Activated effector memory CD4-positive, alpha-beta T cell treated with anti-CD3 and anti-CD28 coated beads, Interleukin-2, amount 50 U/mL, for 16 hours (primary cell): ENCODE measurements around the gene ACP6.

Source experiments
- DNase-seq: peaks from one replicate; pipeline ENCODE4 v3.0.0-alpha.2; 2020

ACP6 gene

DNA sequence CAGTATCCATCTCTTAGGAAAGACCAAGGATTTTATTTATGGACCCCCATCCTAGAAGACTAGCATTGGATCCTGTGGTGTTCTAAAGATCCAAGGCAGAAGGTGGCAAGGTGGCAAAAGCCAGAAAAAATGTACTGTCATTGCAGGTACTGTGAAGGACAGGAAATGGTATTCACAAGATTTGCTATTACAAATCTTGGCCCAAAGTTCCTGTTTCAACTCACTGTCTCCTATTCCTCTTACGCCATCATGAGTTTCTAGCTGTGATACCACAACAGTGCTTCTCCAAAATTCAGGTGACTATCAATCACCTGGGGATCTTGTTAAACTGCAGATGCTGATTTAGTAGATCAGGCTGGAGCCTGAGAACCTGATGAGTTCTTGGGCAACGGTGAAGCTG, 21.4 kb downstream of the ACP6 start:
- DNase-seq, result no peak

DNA sequence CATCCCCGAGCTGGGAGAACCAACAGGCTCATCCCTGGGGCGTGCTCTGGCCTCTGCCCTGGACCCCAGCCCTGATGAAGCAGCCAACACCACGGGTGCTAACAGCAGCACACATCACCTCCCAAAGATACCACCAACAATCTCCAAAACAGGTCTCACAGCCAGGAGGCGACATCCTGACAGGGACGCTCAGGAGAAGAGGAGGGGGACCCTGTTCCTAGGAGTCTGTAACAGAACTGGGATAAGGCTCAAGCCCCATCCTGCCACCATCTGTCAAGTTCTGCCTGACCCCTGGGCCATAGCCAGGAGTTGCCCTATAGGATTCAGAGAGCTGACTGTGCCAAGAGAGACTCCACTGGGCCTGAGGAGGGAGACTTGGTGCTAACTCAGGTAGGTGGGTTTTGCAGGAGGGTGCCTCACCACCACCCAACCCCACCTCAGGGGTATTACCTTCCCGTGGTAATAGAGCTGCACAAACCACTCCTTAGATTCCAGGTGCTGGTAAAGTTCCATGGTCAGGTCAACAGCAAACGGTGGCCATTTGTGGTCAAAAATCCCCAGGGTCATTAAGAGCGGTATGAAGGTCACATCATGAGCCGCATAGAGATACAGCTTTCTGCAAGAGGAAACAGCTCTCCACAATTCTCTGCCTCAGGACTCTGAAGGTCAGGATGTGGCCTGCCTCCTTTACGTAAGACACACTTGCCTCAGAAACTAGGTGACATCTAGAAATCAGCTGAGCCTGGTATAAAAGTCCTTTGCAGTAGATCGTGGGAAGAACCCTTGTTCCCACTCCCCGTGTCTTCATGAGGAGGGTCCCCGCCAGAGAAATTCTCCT, 22.3 kb downstream of the ACP6 start:
- no peak for DNase-seq

DNA sequence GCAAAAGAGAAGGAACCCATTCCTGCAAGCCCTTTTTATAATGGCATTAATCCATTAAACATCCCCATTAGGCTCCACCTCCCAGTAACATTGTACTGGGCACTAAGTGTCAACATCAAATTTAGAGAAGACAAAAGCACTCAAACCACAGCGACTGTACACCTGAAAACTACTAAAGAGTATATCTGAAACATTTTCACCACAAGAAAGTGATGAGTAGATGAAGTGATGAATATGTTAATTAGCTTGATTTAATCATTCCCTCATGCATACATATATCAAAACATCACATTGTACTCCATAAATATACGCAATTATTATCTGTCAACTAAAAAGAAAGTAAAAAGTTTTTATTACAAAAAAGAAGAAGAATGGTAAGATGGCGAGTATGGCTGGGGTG, 26.4 kb downstream of the ACP6 start:
- DNase-seq, result no peak

DNA sequence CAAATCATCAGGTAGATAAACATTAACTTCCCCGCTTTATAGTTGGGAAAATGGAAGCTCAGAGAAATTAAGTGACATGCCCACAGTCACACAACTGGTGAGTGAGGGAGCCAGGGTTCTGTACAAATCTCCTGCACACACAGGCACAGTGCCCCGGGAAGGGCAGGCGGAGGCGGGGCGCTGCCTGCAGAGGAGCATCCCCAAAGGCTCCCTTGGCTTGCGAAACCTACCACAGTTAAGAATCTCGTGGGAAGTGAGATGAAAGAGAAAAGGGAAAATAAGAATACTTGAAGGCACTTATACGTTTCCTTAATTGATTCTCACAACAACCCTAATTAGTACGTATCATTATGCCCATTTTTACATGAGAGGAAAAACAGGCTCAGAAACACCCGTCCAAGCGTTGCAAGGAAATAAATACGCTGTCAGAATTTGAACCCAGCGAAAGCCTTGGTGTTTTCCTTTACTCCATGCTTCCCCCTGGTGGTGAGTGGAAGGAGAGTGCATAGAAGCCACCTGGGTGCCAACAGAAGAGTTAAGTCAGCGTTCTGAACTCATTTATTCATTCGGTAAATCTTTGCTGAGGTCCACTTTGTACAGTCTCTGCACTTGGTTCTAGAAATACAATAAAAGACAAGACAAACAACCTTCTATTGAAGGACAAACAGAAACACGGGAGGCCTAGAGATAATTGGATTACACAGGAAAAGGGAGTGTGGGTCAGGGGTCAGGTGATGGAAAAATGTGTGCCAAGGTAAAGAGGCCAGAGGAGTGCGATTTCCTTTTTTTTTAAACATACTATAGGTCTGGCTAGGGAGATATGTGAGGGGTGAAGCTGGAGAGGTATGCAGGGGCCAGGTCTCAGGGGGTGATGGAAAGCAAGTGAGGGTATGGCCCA, 28.4 kb downstream of the ACP6 start:
- peak; percentile 74 for DNase-seq

DNA sequence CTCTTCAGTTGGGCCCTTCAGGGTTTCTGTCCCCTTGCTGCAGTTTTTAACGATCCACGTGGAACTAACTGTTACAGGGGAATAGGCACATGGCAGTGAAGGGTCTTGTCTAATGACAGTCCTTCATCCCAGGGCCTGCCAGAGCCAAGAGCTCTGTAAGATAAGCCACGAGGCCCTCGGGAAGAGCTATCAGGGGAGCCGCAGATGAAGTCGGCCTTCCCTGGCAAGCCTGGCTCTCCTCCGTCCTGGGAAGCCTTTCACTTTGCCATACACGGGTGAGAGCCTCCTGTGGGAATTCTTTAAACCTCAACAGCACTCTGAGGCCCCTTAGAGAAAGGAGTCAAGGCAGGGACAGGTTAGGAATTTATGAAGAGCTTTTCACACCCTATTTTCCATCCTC, 29.0 kb downstream of the ACP6 start:
- no peak for DNase-seq

DNA sequence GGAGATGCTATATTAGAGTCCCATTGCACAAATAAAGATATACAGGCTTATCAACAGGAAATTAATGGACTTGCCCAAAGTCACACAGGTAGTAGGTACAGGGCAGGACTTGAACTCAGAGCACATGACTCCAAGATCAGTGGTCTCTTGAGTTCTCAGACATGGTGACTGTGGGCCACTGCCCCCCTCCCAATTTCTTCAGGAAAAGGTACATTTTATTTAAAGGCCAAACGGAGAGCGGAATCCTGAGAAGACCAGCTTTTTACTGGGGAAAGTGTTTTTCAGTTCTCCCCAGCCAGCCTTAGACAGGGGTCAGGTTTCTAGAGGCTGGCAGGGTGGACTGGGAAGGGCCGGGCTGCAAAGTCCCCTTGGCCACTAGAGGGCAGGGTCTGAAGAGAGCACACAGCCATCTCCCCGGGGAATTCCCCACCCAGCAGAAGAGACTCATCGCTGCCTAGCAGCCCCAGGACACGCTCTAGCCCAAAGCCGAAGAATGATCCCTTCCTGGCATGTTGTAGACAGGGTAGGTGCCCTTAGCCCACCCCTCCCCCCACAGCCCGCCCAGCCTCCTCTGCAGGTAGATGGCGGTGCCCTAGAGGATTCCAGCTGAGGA, 29.7 kb downstream of the ACP6 start:
- DNase-seq, result peak; percentile 91

DNA sequence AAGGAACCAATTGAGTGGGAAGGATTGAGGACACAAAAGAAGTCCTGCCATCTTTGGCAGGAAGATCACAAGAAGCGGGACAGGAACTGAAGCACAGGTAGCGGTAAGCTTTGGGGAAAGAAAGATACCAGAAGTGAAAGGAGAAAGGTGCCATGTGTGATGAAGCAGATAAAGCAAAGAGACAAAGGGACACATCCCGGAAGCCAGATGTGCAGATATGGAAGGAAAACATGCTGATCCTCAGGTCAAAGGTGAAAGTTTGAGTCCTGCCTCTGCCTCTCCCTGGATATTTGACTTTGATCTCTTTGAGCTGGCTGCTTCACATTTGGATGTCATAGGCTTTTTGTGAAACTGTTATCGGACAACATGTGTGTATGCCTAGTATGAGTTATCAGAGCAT, 34.0 kb downstream of the ACP6 start:
- DNase-seq, result no peak

DNA sequence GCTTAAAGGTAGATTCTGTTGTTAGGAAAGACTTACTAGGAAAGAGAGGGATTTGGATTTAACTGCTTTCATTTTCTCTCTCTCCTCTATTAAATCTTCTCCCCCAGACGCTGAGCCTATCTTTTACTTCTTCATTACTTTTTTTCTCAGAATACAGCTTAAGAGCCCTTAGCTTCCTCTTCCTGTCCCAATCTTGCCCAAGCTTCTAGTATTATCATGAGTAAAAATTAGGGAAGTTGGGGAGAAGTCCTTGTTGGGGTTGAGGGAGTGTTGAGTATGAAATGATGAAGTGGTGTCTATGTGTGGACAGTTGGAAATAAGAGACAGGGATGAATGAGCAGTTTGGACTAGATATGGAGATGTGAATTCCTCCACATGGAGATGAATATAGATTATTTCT, 35.0 kb downstream of the ACP6 start:
- no peak for DNase-seq

DNA sequence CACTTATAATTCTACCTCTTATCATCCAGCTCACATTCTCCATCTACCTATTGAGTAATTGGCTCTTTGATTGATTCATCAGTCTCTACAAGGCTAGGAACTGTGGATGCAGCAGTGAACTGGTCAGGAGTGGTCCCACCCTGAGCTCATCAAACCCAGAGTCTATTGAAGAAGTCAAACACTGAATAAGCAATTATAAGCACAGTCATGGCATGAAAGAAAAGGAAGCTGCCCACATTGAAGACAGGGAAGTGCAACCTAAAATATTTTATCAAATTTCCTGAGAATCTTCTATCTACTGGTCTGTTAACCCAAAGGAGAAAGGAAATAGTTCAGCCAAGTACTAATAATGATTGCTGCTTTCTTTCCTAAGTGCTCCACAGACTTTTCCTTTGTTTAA, 35.7 kb downstream of the ACP6 start:
- DNase-seq, result no peak

DNA sequence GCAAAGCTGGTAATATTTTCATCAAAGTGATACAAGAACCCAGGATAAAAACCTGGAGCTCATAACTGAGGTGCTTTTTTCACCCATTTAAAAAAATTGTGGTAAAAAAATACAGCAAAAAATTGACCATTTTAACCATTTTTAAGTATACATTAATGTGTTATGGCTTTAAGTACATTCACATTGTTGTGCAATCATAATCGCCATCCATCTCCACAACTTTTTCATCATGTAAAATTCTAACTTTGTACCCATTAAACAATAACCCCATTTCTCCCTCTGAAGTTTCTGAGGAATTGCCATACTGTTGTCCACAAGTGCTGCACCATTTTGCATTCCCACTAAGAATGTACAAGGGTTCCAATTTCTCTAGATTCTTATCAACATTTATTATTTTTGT, 36.6 kb downstream of the ACP6 start:
- DNase-seq, result no peak

DNA sequence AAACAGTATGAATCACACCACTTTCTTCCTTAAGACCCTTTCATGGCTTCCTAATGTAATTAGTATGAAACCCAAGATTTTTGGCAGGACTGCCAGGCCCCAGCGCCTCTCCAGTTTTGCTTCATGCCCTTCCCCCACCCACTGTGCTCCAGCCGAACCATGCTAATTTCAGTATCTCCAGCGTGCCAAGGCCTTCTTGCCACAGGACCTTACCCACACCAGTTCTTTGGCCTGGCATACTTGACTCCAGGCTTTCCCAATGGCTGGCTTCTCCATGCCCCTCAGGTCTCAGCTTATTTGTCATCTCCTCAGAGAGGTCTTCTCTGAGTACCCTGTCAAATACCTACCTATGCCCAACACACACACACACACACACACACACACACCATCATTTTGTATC, 38.5 kb downstream of the ACP6 start:
- no peak for DNase-seq

DNA sequence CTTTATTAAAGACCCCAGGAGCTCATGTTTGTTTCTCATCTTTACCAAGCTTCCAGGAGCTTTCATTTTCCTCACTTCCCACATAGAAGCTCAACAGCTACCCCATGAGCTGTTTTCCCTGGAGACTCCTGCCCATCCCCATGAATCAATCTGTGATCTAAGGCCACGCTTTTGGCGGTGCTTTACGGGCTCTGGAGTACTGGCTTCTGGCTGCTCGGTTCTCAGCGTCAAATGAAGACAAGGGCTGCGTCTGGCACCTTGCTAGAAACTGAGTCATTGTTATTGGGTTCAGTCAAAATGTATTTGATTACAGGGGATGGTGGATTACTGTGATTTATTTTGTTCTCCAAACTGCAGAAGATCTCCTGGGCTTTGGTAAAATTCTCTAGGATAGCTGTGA, 39.9 kb downstream of the ACP6 start:
- DNase-seq, result no peak

DNA sequence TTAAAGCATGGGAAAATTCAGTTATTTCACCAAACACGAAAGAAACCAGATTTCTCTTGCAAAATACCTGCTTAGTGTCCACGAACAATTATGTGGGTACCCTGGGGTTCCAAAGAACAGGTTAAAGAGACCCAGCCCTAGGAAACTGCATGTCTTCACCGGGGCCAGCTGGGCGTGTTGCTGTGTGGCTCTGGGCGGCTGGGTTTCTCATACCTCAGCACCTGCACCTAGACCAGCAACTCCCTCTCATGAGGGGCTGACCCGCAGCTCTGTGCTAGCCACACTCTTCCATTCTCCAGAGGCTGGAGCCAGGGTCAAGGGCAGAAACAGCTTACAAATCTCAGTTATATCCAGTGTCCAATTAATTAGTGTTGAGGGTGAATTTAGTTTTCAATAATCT, 40.3 kb downstream of the ACP6 start:
- no peak for DNase-seq

DNA sequence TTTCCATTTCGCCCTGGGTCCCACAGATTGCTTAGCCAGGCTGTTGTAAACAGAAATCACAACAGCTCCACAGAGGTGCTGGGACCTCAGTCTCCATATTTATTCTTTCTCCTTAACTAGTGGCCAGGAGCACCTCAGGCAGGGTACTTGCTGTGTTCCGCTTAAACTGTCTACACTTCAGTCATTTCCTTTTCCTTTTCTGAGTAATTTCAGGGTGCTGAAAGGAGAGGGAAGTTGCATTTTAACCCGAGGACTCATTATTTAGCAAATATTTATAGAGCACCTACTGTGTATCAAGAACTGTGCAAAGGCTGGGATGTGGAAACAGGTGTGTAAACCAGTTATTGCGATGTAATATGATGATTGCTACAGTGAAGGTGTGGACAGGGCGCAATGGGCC, 41.9 kb downstream of the ACP6 start:
- DNase-seq, result no peak

DNA sequence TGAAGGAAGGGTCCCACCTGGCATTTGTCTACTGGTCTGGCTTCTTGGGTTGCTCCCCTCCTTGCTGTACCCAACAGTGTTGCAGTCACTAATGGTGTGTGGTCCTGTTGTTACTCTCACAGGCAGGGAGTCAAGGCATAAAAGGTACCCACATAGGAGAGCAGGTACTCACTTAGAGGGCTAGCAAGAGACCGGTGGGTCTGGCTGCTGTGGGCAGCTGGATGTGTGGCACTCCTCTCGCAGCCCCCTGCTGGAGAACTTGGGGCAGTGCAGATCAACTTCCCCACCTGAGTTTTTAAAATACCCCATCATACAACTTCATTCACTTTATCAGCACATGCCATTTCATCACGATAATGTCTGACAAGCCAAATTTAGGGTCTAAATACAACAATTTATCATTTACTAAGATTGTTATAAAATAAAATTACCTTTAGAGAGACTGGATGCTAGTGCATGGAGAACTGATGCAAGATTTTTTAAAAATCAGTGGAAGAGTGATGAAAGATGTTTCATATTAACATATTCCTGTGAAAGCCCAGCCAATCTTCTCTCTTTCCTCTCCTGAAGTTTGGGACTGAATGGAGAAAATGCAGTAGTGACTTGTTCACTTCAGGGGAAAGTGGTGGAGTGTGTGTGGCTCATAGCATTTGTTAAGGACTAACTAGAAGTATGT, 42.8 kb downstream of the ACP6 start:
- peak; percentile 82 for DNase-seq

DNA sequence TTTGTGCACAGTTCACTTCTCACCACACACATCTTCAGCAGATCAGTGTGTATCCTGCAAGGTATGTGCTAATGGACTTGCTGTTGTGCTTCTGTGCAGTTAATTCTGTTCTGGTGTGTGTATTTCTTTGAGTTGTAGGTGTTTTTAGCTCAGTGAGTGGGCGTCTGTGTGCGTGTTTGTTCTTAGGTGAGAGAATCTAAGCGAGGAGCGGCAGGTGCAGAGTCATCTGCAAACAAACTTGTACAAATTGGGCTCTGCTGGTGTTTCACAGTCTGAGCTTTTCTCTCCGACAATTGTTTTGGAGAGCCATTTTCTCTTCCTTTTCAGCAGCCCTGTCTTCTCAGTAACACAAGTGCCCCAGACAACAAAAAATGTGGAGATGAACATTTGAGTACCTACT, 43.6 kb downstream of the ACP6 start:
- no peak for DNase-seq

DNA sequence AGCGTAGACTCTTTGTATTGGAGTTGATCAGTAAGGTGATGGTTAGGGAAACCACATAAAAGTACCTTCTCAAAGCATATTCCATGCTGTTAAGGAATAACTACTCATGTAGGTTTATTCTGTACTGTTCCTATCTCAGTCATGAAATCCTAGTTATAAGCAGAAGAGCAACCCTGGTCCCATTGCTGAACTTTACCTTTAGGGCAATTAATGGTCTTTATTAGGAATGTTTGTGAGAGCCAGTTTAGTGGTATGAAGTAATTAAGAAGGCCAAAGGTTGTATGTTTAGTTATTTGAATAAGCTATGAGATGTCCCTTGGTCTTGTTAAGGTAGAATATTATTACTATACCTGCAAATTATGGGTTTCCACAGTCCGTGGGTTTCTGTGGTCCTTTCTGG, 44.0 kb downstream of the ACP6 start:
- DNase-seq, result no peak

DNA sequence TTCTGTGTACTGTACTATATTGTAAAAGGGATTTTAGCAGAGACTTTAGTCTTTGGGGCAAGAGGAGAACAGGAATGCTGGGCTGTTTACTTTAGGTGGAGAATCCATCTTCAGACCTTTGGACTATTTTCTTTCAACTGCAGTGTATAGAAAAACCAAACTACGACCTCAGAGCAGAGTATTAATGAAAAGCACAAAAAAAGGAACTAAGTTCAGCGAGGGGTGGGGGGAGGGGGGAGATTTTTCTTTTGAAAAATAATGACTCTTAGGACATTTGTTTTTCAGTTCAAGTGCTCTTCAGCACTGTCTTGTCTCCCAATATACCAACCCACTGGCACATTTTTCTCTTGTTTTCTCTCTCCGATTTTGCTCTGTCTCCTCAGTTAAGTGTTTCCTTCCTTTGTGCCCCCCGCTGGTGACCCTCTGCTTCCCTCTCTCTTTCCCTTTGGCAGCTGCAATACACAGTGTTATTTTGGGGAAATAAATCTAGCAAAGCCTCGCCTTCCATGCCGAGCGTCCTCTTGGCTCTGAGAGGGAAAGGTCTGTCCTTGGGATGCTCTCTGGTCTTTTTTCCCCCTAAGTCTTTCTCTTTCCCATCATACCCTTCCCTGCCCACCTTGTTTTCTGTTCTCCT, 44.8 kb downstream of the ACP6 start:
- no peak for DNase-seq

DNA sequence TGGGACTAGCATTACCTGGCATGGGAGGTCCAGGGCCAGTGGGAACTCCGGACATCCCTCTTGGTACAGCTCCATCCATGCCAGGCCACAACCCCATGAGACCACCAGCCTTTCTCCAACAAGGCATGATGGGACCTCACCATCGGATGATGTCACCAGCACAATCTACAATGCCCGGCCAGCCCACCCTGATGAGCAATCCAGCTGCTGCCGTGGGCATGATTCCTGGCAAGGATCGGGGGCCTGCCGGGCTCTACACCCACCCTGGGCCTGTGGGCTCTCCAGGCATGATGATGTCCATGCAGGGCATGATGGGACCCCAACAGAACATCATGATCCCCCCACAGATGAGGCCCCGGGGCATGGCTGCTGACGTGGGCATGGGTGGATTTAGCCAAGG, 45.8 kb downstream of the ACP6 start:
- DNase-seq, result no peak

DNA sequence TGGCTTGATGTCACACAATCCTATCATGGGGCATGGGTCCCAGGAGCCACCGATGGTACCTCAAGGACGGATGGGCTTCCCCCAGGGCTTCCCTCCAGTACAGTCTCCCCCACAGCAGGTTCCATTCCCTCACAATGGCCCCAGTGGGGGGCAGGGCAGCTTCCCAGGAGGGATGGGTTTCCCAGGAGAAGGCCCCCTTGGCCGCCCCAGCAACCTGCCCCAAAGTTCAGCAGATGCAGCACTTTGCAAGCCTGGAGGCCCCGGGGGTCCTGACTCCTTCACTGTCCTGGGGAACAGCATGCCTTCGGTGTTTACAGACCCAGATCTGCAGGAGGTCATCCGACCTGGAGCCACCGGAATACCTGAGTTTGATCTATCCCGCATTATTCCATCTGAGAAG, 46.3 kb downstream of the ACP6 start:
- no peak for DNase-seq

DNA sequence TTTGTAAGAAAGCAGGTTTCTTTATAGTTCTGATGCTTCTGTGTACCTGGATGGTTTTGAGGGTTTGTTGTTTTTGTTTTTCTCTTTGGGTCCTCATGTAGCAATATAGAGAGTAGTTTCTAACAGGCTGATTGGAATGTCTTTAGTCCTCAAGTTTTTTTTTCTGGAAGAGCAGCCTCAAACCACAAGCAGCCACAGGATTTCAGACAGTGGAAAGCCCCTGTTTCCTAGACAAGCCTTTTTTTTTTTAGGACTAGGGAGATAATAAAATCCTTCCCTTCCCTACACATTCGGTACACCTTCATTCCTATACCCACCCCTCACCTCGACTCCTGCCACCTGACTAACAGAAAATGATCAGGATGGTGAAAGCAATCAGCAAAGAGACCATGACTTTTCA, 47.6 kb downstream of the ACP6 start:
- no peak for DNase-seq

DNA sequence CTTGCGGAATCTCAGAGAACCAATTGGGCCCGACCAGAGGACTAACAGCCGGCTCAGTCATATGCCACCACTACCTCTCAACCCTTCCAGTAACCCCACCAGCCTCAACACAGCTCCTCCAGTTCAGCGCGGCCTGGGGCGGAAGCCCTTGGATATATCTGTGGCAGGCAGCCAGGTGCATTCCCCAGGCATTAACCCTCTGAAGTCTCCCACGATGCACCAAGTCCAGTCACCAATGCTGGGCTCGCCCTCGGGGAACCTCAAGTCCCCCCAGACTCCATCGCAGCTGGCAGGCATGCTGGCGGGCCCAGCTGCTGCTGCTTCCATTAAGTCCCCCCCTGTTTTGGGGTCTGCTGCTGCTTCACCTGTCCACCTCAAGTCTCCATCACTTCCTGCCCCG, 49.8 kb downstream of the ACP6 start:
- no peak for DNase-seq

DNA sequence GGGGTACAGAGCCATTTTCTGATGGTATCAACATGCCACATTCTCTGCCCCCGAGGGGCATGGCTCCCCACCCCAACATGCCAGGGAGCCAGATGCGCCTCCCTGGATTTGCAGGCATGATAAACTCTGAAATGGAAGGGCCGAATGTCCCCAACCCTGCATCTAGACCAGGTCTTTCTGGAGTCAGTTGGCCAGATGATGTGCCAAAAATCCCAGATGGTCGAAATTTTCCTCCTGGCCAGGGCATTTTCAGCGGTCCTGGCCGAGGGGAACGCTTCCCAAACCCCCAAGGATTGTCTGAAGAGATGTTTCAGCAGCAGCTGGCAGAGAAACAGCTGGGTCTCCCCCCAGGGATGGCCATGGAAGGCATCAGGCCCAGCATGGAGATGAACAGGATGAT, 50.6 kb downstream of the ACP6 start:
- no peak for DNase-seq
